ENCODE results near the gene ALDH1A2.

- no peak for TF ChIP-seq CTCF (optimal IDR thresholded peaks at IDR 0.05 in 1 of 3, IDR thresholded peaks at IDR 0.05 in 1 of 3, conservative IDR thresholded peaks at IDR 0.05 in 1 of 3; ENCODE audit: extremely low read depth in 1 of 3, insufficient read depth in 2 of 3, low read length in 3 of 3)
- no peak for TF ChIP-seq EZH2 (IDR thresholded peaks at IDR 0.05; ENCODE audit: low read length)
Observed at GRCh38 chr15:57948351-57949289, 116.9 kb downstream of the ALDH1A2 start.

Data from keratinocyte (primary cell).